ENCODE measurements around the gene DNPEP. TPM values are rescaled to one million over a fixed set of nuclear protein-coding genes. Genes with fewer than 3 reads are reported as not detected.

Gene DNPEP
- total and polyA plus RNA-seq, 2 experiments from 2014 or later: 49.2 to 67.9 TPM

DNA sequence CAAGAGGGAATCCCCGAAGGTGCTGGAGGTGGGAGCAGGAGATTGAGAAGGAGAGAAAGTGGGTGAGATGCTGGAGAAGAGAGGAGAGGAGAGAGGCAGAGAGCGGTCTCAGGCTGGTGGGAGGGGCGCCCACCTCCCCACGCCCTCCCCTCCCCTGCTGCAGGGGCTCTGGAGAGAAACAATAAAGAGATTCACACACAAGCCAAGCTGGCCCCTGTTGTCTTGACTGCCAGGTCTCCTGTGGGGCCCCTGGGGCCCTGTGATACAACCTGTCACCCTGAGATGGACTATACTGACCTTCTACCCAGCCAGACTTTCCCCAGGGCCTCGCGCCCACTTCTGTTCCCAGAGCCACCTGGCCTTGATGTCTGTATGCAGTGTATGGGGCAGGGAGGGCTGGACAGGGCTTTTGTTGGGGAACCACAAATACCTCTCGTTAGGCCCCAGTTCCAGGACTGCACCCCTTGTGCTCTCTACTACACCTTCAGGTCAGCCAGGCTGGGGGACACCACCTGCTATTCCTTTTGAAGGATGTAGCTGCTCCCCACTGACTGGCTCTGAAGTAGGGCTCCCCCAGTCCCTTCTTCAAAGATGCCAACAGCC is 38.9 kb upstream of the DNPEP start:
- Histone ChIP-seq H3F3A (replicated peaks; ENCODE audit: low read depth) (no peaks in the 10 kb centered on the region), H3K79me2 (replicated peaks; ENCODE audit: insufficient read depth) (no peaks in the 10 kb centered on the region), H3K4me3 (no peak overlapping the region), H3K27ac (ENCODE audit: low read depth) (no peak overlapping the region), H3K9me2 (ENCODE audit: insufficient read depth) (no peaks in the 10 kb centered on the region), H3K27me3 (ENCODE audit: insufficient read depth) (no peaks in the 10 kb centered on the region), H3K4me1 (ENCODE audit: insufficient read depth) (no peaks in the 10 kb centered on the region), H4K20me1 (replicated peaks; ENCODE audit: insufficient read depth) (no peaks in the 10 kb centered on the region), H3K4me2 (no peak overlapping the region), H2AFZ (no peak overlapping the region; the same call in 1 of the 2 replicates), H3K36me3 (ENCODE audit: insufficient read depth) (no peaks in the 10 kb centered on the region)
- Mint-ChIP-seq H3K9me3 (no peaks in the 10 kb centered on the region), H3K4me1 (peaks cover 6% of the 10 kb centered on the region; the same call in 2 of the 3 replicates), H3K36me3 (ENCODE audit: low read depth) (no peaks in the 10 kb centered on the region), H3K27ac (no peak overlapping the region), H3K27me3 (ENCODE audit: insufficient read depth, low read depth, poor library complexity) (peaks cover 12% of the 10 kb centered on the region), H3K4me3 (no peak overlapping the region)
- TF ChIP-seq NANOG (IDR thresholded peaks at IDR 0.05; ENCODE audit: borderline replicate concordance) (no peak), STAT1 (IDR thresholded peaks at IDR 0.05; ENCODE audit: unreplicated experiment) (no peak), EZH2phosphoT487 (IDR thresholded peaks at IDR 0.05; ENCODE audit: unreplicated experiment) (no peak), EZH2 (IDR thresholded peaks at IDR 0.05; ENCODE audit: low read depth, unreplicated experiment) (no peak), ZNF114 (CRISPR knock-in tag; IDR thresholded peaks at IDR 0.05) (no peak), CREB1 (CRISPR knock-in tag; IDR thresholded peaks at IDR 0.05; ENCODE audit: low read depth) (no peak), CTCF (conservative IDR thresholded peaks at IDR 0.05; ENCODE audit: low read depth in 2 of 2) (no peak), ZNF331 (CRISPR knock-in tag; IDR thresholded peaks at IDR 0.05; ENCODE audit: low read depth) (no peak), POLR2AphosphoS5 (IDR thresholded peaks at IDR 0.05; ENCODE audit: low read depth) (no peak), ETS1 (IDR thresholded peaks at IDR 0.05) (no peak), JUNB (IDR thresholded peaks at IDR 0.05; ENCODE audit: unreplicated experiment) (no peak)
- TF ChIP-seq, protein P1, sequence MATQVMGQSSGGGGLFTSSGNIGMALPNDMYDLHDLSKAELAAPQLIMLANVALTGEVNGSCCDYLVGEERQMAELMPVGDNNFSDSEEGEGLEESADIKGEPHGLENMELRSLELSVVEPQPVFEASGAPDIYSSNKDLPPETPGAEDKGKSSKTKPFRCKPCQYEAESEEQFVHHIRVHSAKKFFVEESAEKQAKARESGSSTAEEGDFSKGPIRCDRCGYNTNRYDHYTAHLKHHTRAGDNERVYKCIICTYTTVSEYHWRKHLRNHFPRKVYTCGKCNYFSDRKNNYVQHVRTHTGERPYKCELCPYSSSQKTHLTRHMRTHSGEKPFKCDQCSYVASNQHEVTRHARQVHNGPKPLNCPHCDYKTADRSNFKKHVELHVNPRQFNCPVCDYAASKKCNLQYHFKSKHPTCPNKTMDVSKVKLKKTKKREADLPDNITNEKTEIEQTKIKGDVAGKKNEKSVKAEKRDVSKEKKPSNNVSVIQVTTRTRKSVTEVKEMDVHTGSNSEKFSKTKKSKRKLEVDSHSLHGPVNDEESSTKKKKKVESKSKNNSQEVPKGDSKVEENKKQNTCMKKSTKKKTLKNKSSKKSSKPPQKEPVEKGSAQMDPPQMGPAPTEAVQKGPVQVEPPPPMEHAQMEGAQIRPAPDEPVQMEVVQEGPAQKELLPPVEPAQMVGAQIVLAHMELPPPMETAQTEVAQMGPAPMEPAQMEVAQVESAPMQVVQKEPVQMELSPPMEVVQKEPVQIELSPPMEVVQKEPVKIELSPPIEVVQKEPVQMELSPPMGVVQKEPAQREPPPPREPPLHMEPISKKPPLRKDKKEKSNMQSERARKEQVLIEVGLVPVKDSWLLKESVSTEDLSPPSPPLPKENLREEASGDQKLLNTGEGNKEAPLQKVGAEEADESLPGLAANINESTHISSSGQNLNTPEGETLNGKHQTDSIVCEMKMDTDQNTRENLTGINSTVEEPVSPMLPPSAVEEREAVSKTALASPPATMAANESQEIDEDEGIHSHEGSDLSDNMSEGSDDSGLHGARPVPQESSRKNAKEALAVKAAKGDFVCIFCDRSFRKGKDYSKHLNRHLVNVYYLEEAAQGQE (IDR thresholded peaks at IDR 0.05; ENCODE audit: unreplicated experiment): no peak
- TF ChIP-seq, protein P2, sequence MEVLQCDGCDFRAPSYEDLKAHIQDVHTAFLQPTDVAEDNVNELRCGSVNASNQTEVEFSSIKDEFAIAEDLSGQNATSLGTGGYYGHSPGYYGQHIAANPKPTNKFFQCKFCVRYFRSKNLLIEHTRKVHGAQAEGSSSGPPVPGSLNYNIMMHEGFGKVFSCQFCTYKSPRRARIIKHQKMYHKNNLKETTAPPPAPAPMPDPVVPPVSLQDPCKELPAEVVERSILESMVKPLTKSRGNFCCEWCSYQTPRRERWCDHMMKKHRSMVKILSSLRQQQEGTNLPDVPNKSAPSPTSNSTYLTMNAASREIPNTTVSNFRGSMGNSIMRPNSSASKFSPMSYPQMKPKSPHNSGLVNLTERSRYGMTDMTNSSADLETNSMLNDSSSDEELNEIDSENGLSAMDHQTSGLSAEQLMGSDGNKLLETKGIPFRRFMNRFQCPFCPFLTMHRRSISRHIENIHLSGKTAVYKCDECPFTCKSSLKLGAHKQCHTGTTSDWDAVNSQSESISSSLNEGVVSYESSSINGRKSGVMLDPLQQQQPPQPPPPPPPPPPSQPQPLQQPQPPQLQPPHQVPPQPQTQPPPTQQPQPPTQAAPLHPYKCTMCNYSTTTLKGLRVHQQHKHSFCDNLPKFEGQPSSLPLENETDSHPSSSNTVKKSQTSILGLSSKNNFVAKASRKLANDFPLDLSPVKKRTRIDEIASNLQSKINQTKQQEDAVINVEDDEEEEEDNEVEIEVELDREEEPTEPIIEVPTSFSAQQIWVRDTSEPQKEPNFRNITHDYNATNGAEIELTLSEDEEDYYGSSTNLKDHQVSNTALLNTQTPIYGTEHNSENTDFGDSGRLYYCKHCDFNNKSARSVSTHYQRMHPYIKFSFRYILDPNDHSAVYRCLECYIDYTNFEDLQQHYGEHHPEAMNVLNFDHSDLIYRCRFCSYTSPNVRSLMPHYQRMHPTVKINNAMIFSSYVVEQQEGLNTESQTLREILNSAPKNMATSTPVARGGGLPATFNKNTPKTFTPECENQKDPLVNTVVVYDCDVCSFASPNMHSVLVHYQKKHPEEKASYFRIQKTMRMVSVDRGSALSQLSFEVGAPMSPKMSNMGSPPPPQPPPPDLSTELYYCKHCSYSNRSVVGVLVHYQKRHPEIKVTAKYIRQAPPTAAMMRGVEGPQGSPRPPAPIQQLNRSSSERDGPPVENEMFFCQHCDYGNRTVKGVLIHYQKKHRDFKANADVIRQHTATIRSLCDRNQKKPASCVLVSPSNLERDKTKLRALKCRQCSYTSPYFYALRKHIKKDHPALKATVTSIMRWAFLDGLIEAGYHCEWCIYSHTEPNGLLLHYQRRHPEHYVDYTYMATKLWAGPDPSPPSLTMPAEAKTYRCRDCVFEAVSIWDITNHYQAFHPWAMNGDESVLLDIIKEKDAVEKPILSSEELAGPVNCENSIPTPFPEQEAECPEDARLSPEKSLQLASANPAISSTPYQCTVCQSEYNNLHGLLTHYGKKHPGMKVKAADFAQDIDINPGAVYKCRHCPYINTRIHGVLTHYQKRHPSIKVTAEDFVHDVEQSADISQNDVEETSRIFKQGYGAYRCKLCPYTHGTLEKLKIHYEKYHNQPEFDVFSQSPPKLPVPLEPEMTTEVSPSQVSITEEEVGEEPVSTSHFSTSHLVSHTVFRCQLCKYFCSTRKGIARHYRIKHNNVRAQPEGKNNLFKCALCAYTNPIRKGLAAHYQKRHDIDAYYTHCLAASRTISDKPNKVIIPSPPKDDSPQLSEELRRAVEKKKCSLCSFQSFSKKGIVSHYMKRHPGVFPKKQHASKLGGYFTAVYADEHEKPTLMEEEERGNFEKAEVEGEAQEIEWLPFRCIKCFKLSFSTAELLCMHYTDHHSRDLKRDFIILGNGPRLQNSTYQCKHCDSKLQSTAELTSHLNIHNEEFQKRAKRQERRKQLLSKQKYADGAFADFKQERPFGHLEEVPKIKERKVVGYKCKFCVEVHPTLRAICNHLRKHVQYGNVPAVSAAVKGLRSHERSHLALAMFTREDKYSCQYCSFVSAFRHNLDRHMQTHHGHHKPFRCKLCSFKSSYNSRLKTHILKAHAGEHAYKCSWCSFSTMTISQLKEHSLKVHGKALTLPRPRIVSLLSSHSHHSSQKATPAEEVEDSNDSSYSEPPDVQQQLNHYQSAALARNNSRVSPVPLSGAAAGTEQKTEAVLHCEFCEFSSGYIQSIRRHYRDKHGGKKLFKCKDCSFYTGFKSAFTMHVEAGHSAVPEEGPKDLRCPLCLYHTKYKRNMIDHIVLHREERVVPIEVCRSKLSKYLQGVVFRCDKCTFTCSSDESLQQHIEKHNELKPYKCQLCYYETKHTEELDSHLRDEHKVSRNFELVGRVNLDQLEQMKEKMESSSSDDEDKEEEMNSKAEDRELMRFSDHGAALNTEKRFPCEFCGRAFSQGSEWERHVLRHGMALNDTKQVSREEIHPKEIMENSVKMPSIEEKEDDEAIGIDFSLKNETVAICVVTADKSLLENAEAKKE (CRISPR knock-in tag; IDR thresholded peaks at IDR 0.05): no peak
- ATAC-seq: no peak
- DNase-seq (ENCODE audit: low spot score): no peak
